ENCODE measurements around the gene ARFRP1. TPM values are rescaled to one million over a fixed set of nuclear protein-coding genes. Genes with fewer than 3 reads are reported as not detected.

The ARFRP1 gene
- total and polyA plus RNA-seq, 10 donors, result 36.7 to 118 (median 67.3) TPM

GRCh38 chr20:63668351-63668750, 39.4 kb downstream of the ARFRP1 start:
- Histone ChIP-seq H3K27ac (no peak overlapping the region), H3K36me3 (peaks cover 4 to 90% (median 40%) of the 10 kb centered on the region in 6 donors), H3K9me3 (no peaks in the 10 kb centered on the region), H3K4me1 (peaks cover 0 to 5% (median 0%) of the 10 kb centered on the region in 6 donors), H3K27me3 (replicated peaks in 1 of 7) (no peaks in the 10 kb centered on the region), H3K4me3 (no peak overlapping the region)
- 89 to 96% (median 94%) methylated on average over 11 of the region's 11 CpGs for WGBS, 5 donors
- TF ChIP-seq CTCF (IDR thresholded peaks at IDR 0.05 in 8 of 11, conservative IDR thresholded peaks at IDR 0.05 in 3 of 11) (no peak), POLR2AphosphoS5 (IDR thresholded peaks at IDR 0.05) (no peak), POLR2A (IDR thresholded peaks at IDR 0.05) (no peak)
- intact Hi-C loops (cut with DNase I; ENCODE audit: low total_unique reads), result no loop called here
- DNase-seq, result no peak

GRCh38 chr20:63667858-63668257, 39.9 kb downstream of the ARFRP1 start:
- no peak for TF ChIP-seq CTCF (IDR thresholded peaks at IDR 0.05 in 8 of 11, conservative IDR thresholded peaks at IDR 0.05 in 3 of 11)
- no peak for TF ChIP-seq POLR2AphosphoS5 (IDR thresholded peaks at IDR 0.05)
- no peak for TF ChIP-seq POLR2A (IDR thresholded peaks at IDR 0.05)
- H3K9me3 ChIP-seq, result no peaks in the 10 kb centered on the region
- H3K27me3 ChIP-seq (replicated peaks in 1 of 7), result no peaks in the 10 kb centered on the region
- DNase-seq, result no peak
- H3K27ac ChIP-seq, result no peak overlapping the region
- 91 to 96% (median 93%) methylated on average over 16 of the region's 16 CpGs for WGBS, 5 donors
- H3K4me3 ChIP-seq, result no peak overlapping the region
- H3K36me3 ChIP-seq, result peaks cover 4 to 90% (median 45%) of the 10 kb centered on the region in 6 donors
- H3K4me1 ChIP-seq, result peaks cover 0 to 5% (median 0%) of the 10 kb centered on the region in 6 donors
- intact Hi-C loops (cut with DNase I; ENCODE audit: low total_unique reads), result no loop called here

- Histone ChIP-seq H3K4me3 (no peak overlapping the region), H3K36me3 (peaks cover 4 to 91% (median 62%) of the 10 kb centered on the region in 6 donors)
- TF ChIP-seq CTCF (IDR thresholded peaks at IDR 0.05 in 8 of 11, conservative IDR thresholded peaks at IDR 0.05 in 3 of 11) (no peak), POLR2A (IDR thresholded peaks at IDR 0.05) (no peak), POLR2AphosphoS5 (IDR thresholded peaks at IDR 0.05) (no peak)
These were observed 42.1 kb downstream of the ARFRP1 start for GRCh38 chr20:63665708-63666107.

GRCh38 chr20:63664861-63665594, 42.7 kb downstream of the ARFRP1 start:
- H3K9me3 ChIP-seq, result no peaks in the 10 kb centered on the region
- peaks cover 0 to 10% (median 2%) of the 10 kb centered on the region in 6 donors for H3K4me1 ChIP-seq
- intact Hi-C loops (cut with DNase I; ENCODE audit: low total_unique reads), result no loop called here
- DNase-seq, result no peak
- H3K36me3 ChIP-seq, result peaks cover 4 to 93% (median 62%) of the 10 kb centered on the region in 6 donors
- WGBS, 5 donors, result 70 to 87% (median 83%) methylated on average over 9 to 18 of the region's 18 CpGs
- H3K27me3 ChIP-seq (replicated peaks in 1 of 7), result no peaks in the 10 kb centered on the region
- H3K4me3 ChIP-seq, result no peak overlapping the region
- no peak overlapping the region for H3K27ac ChIP-seq
- TF ChIP-seq POLR2AphosphoS5 (IDR thresholded peaks at IDR 0.05) (no peak), POLR2A (IDR thresholded peaks at IDR 0.05) (no peak)

More at GRCh38 chr20:63665708-63666107, 42.1 kb downstream of the ARFRP1 start:
- 89 to 94% (median 91%) methylated on average over 10 to 14 of the region's 14 CpGs for WGBS, 5 donors
- Histone ChIP-seq H3K9me3 (no peaks in the 10 kb centered on the region), H3K4me1 (peaks cover 0 to 5% (median 0%) of the 10 kb centered on the region in 6 donors), H3K27ac (no peak overlapping the region), H3K27me3 (replicated peaks in 1 of 7) (no peaks in the 10 kb centered on the region)
- no peak for DNase-seq
- intact Hi-C loops (cut with DNase I; ENCODE audit: low total_unique reads), result no loop called here

Data from spleen (tissue), 11 donors.